ENCODE results near the gene OR2H1.

OR2H1 gene

GRCh38 chr6:29510746-29511300, 53.9 kb downstream of the OR2H1 start:
- DNase-seq (ENCODE audit: low read depth), result no peak
